MCF 10A (cell line): Measurements from ENCODE around the gene PTH. TPM values are rescaled to one million over a fixed set of nuclear protein-coding genes. Genes with fewer than 3 reads are reported as not detected.
A peak's percentile ranks its signal among the peaks of the same experiment; 100 is the strongest.

Source experiments
- BruUV-seq: library from RNA; stranded (reverse); fragments of 400-500 nt; replicated peaks from 2 replicates; lab custom pipeline; 2021; lab: Mats Ljungman, UMichigan
- CTCF ChIA-PET: fragments of 300-600 bp; sonication (Branson Sonifier 250); formaldehyde crosslinking; extraction: SDS; loops from one replicate; lab custom pipeline; 2021; ENCODE audit warnings: antibody characterized with exemption, inconsistent platforms; lab: Yijun Ruan, JAX
- POLR2A ChIA-PET: fragments of 300-600, 350-650 bp; sonication (Branson Sonifier 250); formaldehyde crosslinking; extraction: SDS; loops from one replicate; lab custom pipeline; 2020; ENCODE audit warnings: antibody characterized with exemption, inconsistent platforms; lab: Yijun Ruan, JAX
- DNase-seq: peaks from one replicate; pipeline ENCODE4 v3.0.0-alpha.2; 2018; ENCODE audit not compliant: unreplicated experiment
- H3K27ac Mint-ChIP-seq: one replicate; pipeline ENCODE4 v1.8.0; 2022; ENCODE audit warnings: mild to moderate bottlenecking, low read depth, mixed read lengths; ENCODE audit not compliant: unreplicated experiment
- H3K27me3 Mint-ChIP-seq: one replicate; pipeline ENCODE4 v1.8.0; 2022; ENCODE audit warnings: mixed read lengths; ENCODE audit not compliant: insufficient read depth, unreplicated experiment
- H3K36me3 Mint-ChIP-seq: one replicate; pipeline ENCODE4 v1.8.0; 2022; ENCODE audit warnings: mild to moderate bottlenecking, moderate library complexity, mixed read lengths; ENCODE audit not compliant: insufficient read depth, unreplicated experiment
- H3K4me1 Mint-ChIP-seq: one replicate; pipeline ENCODE4 v1.8.0; 2022; ENCODE audit warnings: mixed read lengths; ENCODE audit not compliant: insufficient read depth, unreplicated experiment
- H3K4me3 Mint-ChIP-seq: one replicate; pipeline ENCODE4 v1.8.0; 2022; ENCODE audit warnings: mild to moderate bottlenecking, moderate library complexity, mixed read lengths; ENCODE audit not compliant: unreplicated experiment
- H3K9me3 Mint-ChIP-seq: one replicate; pipeline ENCODE4 v1.8.0; 2022; ENCODE audit warnings: mixed read lengths; ENCODE audit not compliant: unreplicated experiment
- CTCF ChIP-seq: fragments of 200-600 bp; IDR thresholded peaks from one replicate; pipeline ENCODE4 v1.8.0; 2022; ENCODE audit warnings: antibody characterized with exemption, mild to moderate bottlenecking; ENCODE audit not compliant: unreplicated experiment
- intact Hi-C: fragments of 100-400 bp; cut with micrococcal nuclease; formaldehyde crosslinking; loops from 2 replicates; pipeline ENCODE4 v1.14.1; 2022
- total RNA-seq: library from RNA; stranded (reverse); gene quantifications from 2 replicates; pipeline ENCODE4 v1.2.3, GENCODE V29; 2022

Gene PTH
- total RNA-seq, 1 experiment from 2014 or later: not detected

GRCh38 chr11:13475091-13475490 is 20.7 kb downstream of the PTH start:
- no peak for DNase-seq
- intact Hi-C loops: no loop called here
- Mint-ChIP-seq H3K4me1 (no peaks in the 10 kb centered on the region), H3K4me3 (no peak overlapping the region), H3K27ac (no peak overlapping the region), H3K9me3 (no peaks in the 10 kb centered on the region), H3K36me3 (no peaks in the 10 kb centered on the region), H3K27me3 (no peaks in the 10 kb centered on the region)
- CTCF ChIA-PET: no interaction called here
- BruUV-seq: no TSS peak
- TF ChIP-seq CTCF: no peak
- POLR2A ChIA-PET: no interaction called here

- Mint-ChIP-seq H3K4me1 (no peaks in the 10 kb centered on the region), H3K27me3 (no peaks in the 10 kb centered on the region), H3K27ac (no peak overlapping the region), H3K4me3 (no peak overlapping the region), H3K9me3 (no peaks in the 10 kb centered on the region), H3K36me3 (no peaks in the 10 kb centered on the region)
- no TSS peak for BruUV-seq
- intact Hi-C loops: no loop called here
- ChIA-PET CTCF (interaction anchor here (0.6 to 1.6 kb wide), 10 partner anchors 10 to 566 kb away, joined by 3 to 7 read pairs (median 3); partner anchors contain the start of gene BTBD10), POLR2A (interaction anchor here (1.1 to 2.8 kb wide), 2 partner anchors 10 to 11 kb away, joined by 4 to 9 read pairs; partner anchors contain the start of gene BTBD10)
- TF ChIP-seq CTCF: no peak
- no peak for DNase-seq
Measured at GRCh38 chr11:13473013-13473722, 22.6 kb downstream of the PTH start.

- BruUV-seq: no TSS peak
- Mint-ChIP-seq H3K36me3 (no peaks in the 10 kb centered on the region), H3K27ac (no peak overlapping the region), H3K4me1 (peaks cover 3% of the 10 kb centered on the region), H3K4me3 (no peak overlapping the region), H3K9me3 (no peaks in the 10 kb centered on the region), H3K27me3 (no peaks in the 10 kb centered on the region)
- DNase-seq: no peak
- no peak for TF ChIP-seq CTCF
- ChIA-PET POLR2A (no interaction called here), CTCF (interaction anchor here (0.6 to 7.3 kb wide), 3 partner anchors 9 to 202 kb away, joined by 3 to 82 read pairs (median 4); no protein-coding TSS in a partner anchor)
- intact Hi-C loops: loop anchor here (10.0 kb wide), 2 partner anchors 114 to 214 kb away; no protein-coding TSS in a partner anchor
Measured at GRCh38 chr11:13468750-13469149, 27.0 kb downstream of the PTH start.

- Mint-ChIP-seq H3K36me3 (peaks cover 9% of the 10 kb centered on the region), H3K4me3 (no peak overlapping the region), H3K27me3 (no peaks in the 10 kb centered on the region), H3K9me3 (no peaks in the 10 kb centered on the region), H3K4me1 (peaks cover 12% of the 10 kb centered on the region), H3K27ac (no peak overlapping the region)
- peak; percentile 47 for DNase-seq
- POLR2A ChIA-PET: interaction anchor here (0.7 to 5.4 kb wide), 5 partner anchors 16 to 144 kb away, joined by 3 to 148 read pairs (median 3); no protein-coding TSS in a partner anchor
- CTCF ChIA-PET: interaction anchor here (0.6 to 7.3 kb wide), 25 partner anchors 8 to 489 kb away, joined by 3 to 82 read pairs (median 4); no protein-coding TSS in a partner anchor
- no TSS peak for BruUV-seq
- TF ChIP-seq CTCF: peak; percentile 29
- intact Hi-C loops: loop anchor here (2.0 to 10.0 kb wide), 3 partner anchors 81 to 211 kb away; no protein-coding TSS in a partner anchor
Measured at GRCh38 chr11:13465909-13466371, 29.9 kb downstream of the PTH start.
